H9 (cell line): ENCODE measurements around the gene PRTG. TPM values are rescaled to one million over a fixed set of nuclear protein-coding genes. Genes with fewer than 3 reads are reported as not detected.

Experiments
- DNase-seq: peaks from one replicate; pipeline ENCODE4 v3.0.0-alpha.2; 2017
- H2AFZ ChIP-seq: one replicate; pipeline ENCODE4 v1.6.1; 2013; ENCODE audit warnings: mild to moderate bottlenecking, low read length, control low read depth, moderate library complexity
- H2AK5ac ChIP-seq: 2 replicates; pipeline ENCODE4 v1.6.1; 2013; ENCODE audit warnings: low read length, control low read depth, mixed read lengths; ENCODE audit not compliant: insufficient read length
- H2BK120ac ChIP-seq: one replicate; pipeline ENCODE4 v1.6.1; 2013; ENCODE audit warnings: low read depth, mild to moderate bottlenecking, low read length, control low read depth, inconsistent platforms; ENCODE audit not compliant: poor library complexity, severe bottlenecking
- H2BK12ac ChIP-seq: 2 replicates; pipeline ENCODE4 v1.6.1; 2013; ENCODE audit warnings: low read length, control low read depth, mixed read lengths, low read depth; ENCODE audit not compliant: insufficient read length
- H2BK15ac ChIP-seq: 2 replicates; pipeline ENCODE4 v1.6.1; 2013; ENCODE audit warnings: low read depth, low read length, control low read depth
- H2BK20ac ChIP-seq: one replicate; pipeline ENCODE4 v1.6.1; 2013; ENCODE audit warnings: low read depth, mild to moderate bottlenecking, low read length, control low read depth, inconsistent platforms; ENCODE audit not compliant: poor library complexity, severe bottlenecking
- H2BK5ac ChIP-seq: 2 replicates; pipeline ENCODE4 v1.6.1; 2013; ENCODE audit warnings: low read length, control low read depth, mixed read lengths; ENCODE audit not compliant: insufficient read length
- H3K14ac ChIP-seq: 2 replicates; pipeline ENCODE4 v1.6.1; 2013; ENCODE audit warnings: low read length, control low read depth; ENCODE audit not compliant: insufficient read depth
- H3K18ac ChIP-seq: 2 replicates; pipeline ENCODE4 v1.6.1; 2013; ENCODE audit warnings: low read depth, mild to moderate bottlenecking, mixed read lengths, low read length, control low read depth; ENCODE audit not compliant: insufficient read length
- H3K23ac ChIP-seq: 2 replicates; pipeline ENCODE4 v1.6.1; 2013; ENCODE audit warnings: low read length, control low read depth, mixed read lengths, low read depth; ENCODE audit not compliant: insufficient read length
- H3K23me2 ChIP-seq: 2 replicates; pipeline ENCODE4 v1.6.1; 2013; ENCODE audit warnings: low read depth, mild to moderate bottlenecking, mixed read lengths, low read length, control low read depth; ENCODE audit not compliant: insufficient read length, poor library complexity, severe bottlenecking
- H3K27ac ChIP-seq: 2 replicates; pipeline ENCODE4 v1.5.1; 2013; ENCODE audit warnings: low read length, control low read depth, mixed read lengths, low read depth; ENCODE audit not compliant: insufficient read length
- H3K27me3 ChIP-seq: 2 replicates; pipeline ENCODE4 v1.6.1; 2013; ENCODE audit warnings: low read length, control low read depth, inconsistent platforms; ENCODE audit not compliant: insufficient read depth
- H3K4ac ChIP-seq: 2 replicates; pipeline ENCODE4 v1.6.1; 2013; ENCODE audit warnings: low read depth, mild to moderate bottlenecking, control low read depth, inconsistent platforms, low read length, moderate library complexity
- H3K4me1 ChIP-seq: 2 replicates; pipeline ENCODE4 v1.6.1; 2013; ENCODE audit warnings: low read length, control low read depth, inconsistent platforms; ENCODE audit not compliant: insufficient read depth
- H3K4me2 ChIP-seq: 2 replicates; pipeline ENCODE4 v1.6.1; 2013; ENCODE audit warnings: low read length, control low read depth, mixed read lengths; ENCODE audit not compliant: insufficient read length, insufficient read depth
- H3K56ac ChIP-seq: 2 replicates; pipeline ENCODE4 v1.6.1; 2013; ENCODE audit warnings: low read depth, mild to moderate bottlenecking, mixed read lengths, low read length, control low read depth; ENCODE audit not compliant: insufficient read length
- H3K79me1 ChIP-seq: 2 replicates; pipeline ENCODE4 v1.6.1; 2013; ENCODE audit warnings: low read depth, mild to moderate bottlenecking, moderate library complexity, low read length, control low read depth, inconsistent platforms; ENCODE audit not compliant: insufficient read depth, poor library complexity, severe bottlenecking
- H3K79me2 ChIP-seq: 2 replicates; pipeline ENCODE4 v1.6.1; 2013; ENCODE audit warnings: low read length, control low read depth, inconsistent platforms; ENCODE audit not compliant: insufficient read depth
- H3K9ac ChIP-seq: 2 replicates; pipeline ENCODE4 v1.6.1; 2013; ENCODE audit warnings: low read length, control low read depth, mixed read lengths; ENCODE audit not compliant: insufficient read length; ENCODE audit errors: extremely low read depth
- H3K9me3 ChIP-seq: one replicate; pipeline ENCODE4 v1.6.1; 2013; ENCODE audit warnings: low read depth, low read length, inconsistent platforms; ENCODE audit not compliant: control insufficient read depth
- H3T11ph ChIP-seq: one replicate; pipeline ENCODE4 v1.6.1; 2013; ENCODE audit warnings: mild to moderate bottlenecking, low read length, control low read depth, inconsistent platforms
- H4K20me1 ChIP-seq: one replicate; pipeline ENCODE4 v1.6.1; 2013; ENCODE audit not compliant: control insufficient read depth, insufficient read length, insufficient read depth
- H4K5ac ChIP-seq: 2 replicates; pipeline ENCODE4 v1.6.1; 2013; ENCODE audit warnings: low read depth, mild to moderate bottlenecking, mixed read lengths, low read length, control low read depth; ENCODE audit not compliant: insufficient read length
- H4K8ac ChIP-seq: replicated peaks from 2 replicates; pipeline ENCODE4 v1.6.1; 2013; ENCODE audit warnings: low read length, control low read depth, mixed read lengths, low read depth; ENCODE audit not compliant: insufficient read length
- H4K91ac ChIP-seq: 2 replicates; pipeline ENCODE4 v1.6.1; 2013; ENCODE audit warnings: low read depth, mild to moderate bottlenecking, moderate library complexity, mixed read lengths, low read length, control low read depth; ENCODE audit not compliant: insufficient read length
- H3K27ac Mint-ChIP-seq, 3 experiments: 2 replicates in 2 of 3; 3 replicates in 1 of 3; pipeline ENCODE4 v1.8.0; 2020 to 2021; ENCODE audit warnings: mixed read lengths in 3 of 3, mild to moderate bottlenecking in 1 of 3, moderate library complexity in 1 of 3
- H3K27me3 Mint-ChIP-seq: 2 replicates; pipeline ENCODE4 v1.8.0; 2021; ENCODE audit warnings: low read depth, mild to moderate bottlenecking, moderate library complexity, mixed read lengths
- H3K36me3 Mint-ChIP-seq, 3 experiments: 2 replicates in 2 of 3; 3 replicates in 1 of 3; pipeline ENCODE4 v1.8.0; 2020 to 2021; ENCODE audit warnings: low read depth in 3 of 3, mixed read lengths in 3 of 3; ENCODE audit not compliant: insufficient read depth in 1 of 3
- H3K4me1 Mint-ChIP-seq, 2 experiments: 2 replicates each; pipeline ENCODE4 v1.8.0; 2020; ENCODE audit warnings: mixed read lengths in 2 of 2
- H3K4me3 Mint-ChIP-seq, 2 experiments: 2 replicates in 1 of 2; 3 replicates in 1 of 2; pipeline ENCODE4 v1.8.0; 2020 to 2021; ENCODE audit warnings: mild to moderate bottlenecking in 2 of 2, mixed read lengths in 2 of 2, moderate library complexity in 1 of 2
- H3K9me3 Mint-ChIP-seq, 2 experiments: 2 replicates in 1 of 2; 3 replicates in 1 of 2; pipeline ENCODE4 v1.8.0; 2020; ENCODE audit warnings: mild to moderate bottlenecking in 2 of 2, mixed read lengths in 2 of 2, moderate library complexity in 1 of 2
- WGBS: extraction: QIAGEN DNeasy Blood & Tissue Kit; methylation state at CpG from one replicate; pipeline ENCODE4 v1.1.7; 2013; ENCODE audit warnings: missing lambda C conversion rate, low lambda C conversion rate, mixed read lengths; ENCODE audit not compliant: insufficient read length; ENCODE audit errors: extremely low coverage; 5-methylcytosine and 5-hydroxymethylcytosine counted together
- total RNA-seq: library from RNA; stranded (reverse); gene quantifications from 2 replicates; pipeline ENCODE4 v1.2.1, GENCODE V29; 2021
- TF ChIP-seq, protein P1 (sequence below): fragments of 200-600 bp; sonication (generic); conservative IDR thresholded peaks from 3 replicates; pipeline ENCODE4 v1.8.0; 2021; ENCODE audit warnings: antibody characterized with exemption, mild to moderate bottlenecking

PRTG gene
- total RNA-seq, 1 experiment from 2014 or later = 5.7 TPM

DNA sequence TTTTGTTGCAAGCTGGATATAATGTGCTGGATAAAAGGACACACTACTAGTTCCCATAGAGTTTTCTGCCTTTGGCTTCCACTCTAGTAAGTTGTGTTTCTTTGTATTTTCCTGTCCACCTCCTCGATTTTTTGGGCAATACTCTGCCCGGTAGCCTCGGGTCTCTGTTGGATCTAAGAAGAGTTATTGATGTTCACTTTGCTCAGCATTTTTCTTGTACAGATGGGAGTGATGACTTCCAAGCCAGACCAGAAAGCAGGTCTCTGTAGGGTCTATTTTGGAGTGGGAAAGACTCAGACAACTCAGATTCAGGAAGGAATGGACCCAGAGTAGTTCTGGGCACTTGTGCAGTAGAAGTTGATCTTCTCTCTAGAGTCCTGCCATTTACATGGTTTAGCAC, 36.0 kb upstream of the PRTG start:
- H2BK5ac ChIP-seq = no peak overlapping the region
- no peaks in the 10 kb centered on the region for H3K79me2 ChIP-seq
- Mint-ChIP-seq H3K9me3 (peaks cover 2 to 5% of the 10 kb centered on the region in 2 experiments; a peak in 2 of 5 replicates), H3K27me3 (peaks cover 19% of the 10 kb centered on the region), H3K4me3 (no peak overlapping the region), H3K36me3 (peaks cover 0 to 6% (median 2%) of the 10 kb centered on the region in 3 experiments; a peak in 1 of 7 replicates), H3K27ac (no peak overlapping the region), H3K4me1 (peaks cover 9 to 12% of the 10 kb centered on the region in 2 experiments)
- no CpG with 5 or more reads among the region's 3 CpGs for WGBS
- H2BK15ac ChIP-seq = no peak overlapping the region
- TF ChIP-seq, protein P1, sequence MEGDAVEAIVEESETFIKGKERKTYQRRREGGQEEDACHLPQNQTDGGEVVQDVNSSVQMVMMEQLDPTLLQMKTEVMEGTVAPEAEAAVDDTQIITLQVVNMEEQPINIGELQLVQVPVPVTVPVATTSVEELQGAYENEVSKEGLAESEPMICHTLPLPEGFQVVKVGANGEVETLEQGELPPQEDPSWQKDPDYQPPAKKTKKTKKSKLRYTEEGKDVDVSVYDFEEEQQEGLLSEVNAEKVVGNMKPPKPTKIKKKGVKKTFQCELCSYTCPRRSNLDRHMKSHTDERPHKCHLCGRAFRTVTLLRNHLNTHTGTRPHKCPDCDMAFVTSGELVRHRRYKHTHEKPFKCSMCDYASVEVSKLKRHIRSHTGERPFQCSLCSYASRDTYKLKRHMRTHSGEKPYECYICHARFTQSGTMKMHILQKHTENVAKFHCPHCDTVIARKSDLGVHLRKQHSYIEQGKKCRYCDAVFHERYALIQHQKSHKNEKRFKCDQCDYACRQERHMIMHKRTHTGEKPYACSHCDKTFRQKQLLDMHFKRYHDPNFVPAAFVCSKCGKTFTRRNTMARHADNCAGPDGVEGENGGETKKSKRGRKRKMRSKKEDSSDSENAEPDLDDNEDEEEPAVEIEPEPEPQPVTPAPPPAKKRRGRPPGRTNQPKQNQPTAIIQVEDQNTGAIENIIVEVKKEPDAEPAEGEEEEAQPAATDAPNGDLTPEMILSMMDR = no peak
- no peak overlapping the region for H2BK120ac ChIP-seq
- H3K9ac ChIP-seq = no peak overlapping the region
- H3K4me2 ChIP-seq = no peak overlapping the region
- H3K27me3 ChIP-seq = no peaks in the 10 kb centered on the region; the same call in 1 of the 2 replicates
- H3T11ph ChIP-seq = no peak overlapping the region
- H4K91ac ChIP-seq = no peak overlapping the region
- no peak overlapping the region for H4K8ac ChIP-seq
- no peak overlapping the region for H2BK12ac ChIP-seq
- no peak overlapping the region for H3K27ac ChIP-seq
- no peak overlapping the region for H3K56ac ChIP-seq
- H3K4me1 ChIP-seq = 0 out of 2 replicates have a peak, but pooled peaks cover 4% of the 10 kb centered on the region
- H3K4ac ChIP-seq = no peak overlapping the region
- H3K23me2 ChIP-seq = no peaks in the 10 kb centered on the region
- no peak overlapping the region for H3K23ac ChIP-seq
- H2AK5ac ChIP-seq = no peak overlapping the region
- no peaks in the 10 kb centered on the region for H3K9me3 ChIP-seq
- no peak overlapping the region for H4K5ac ChIP-seq
- H3K79me1 ChIP-seq = no peaks in the 10 kb centered on the region
- no peak for DNase-seq
- no peak overlapping the region for H2BK20ac ChIP-seq
- no peak overlapping the region for H3K14ac ChIP-seq
- no peak overlapping the region for H3K18ac ChIP-seq
- no peaks in the 10 kb centered on the region for H4K20me1 ChIP-seq
- no peak overlapping the region for H2AFZ ChIP-seq
